H1 (cell line): Measurements from ENCODE around the gene POLR2M. TPM values are rescaled to one million over a fixed set of nuclear protein-coding genes. Genes with fewer than 3 reads are reported as not detected.

Source experiments
- PHF8 ChIP-seq: fragments of 200-600 bp; sonication (generic); conservative IDR thresholded peaks from 2 replicates; pipeline ENCODE4 v1.7.1; 2012; ENCODE audit warnings: low read depth, mild to moderate bottlenecking, inconsistent platforms, low read length, moderate library complexity
- POLR2AphosphoS5 ChIP-seq: IDR thresholded peaks from 2 replicates; pipeline ENCODE4 v1.6.1; 2011; ENCODE audit warnings: low read depth, low read length
- SRF ChIP-seq: IDR thresholded peaks from 2 replicates; pipeline ENCODE4 v1.6.1; 2011; ENCODE audit warnings: mild to moderate bottlenecking, low read depth, low read length, moderate library complexity
- polyA plus RNA-seq, 7 experiments: library from polyadenylated mRNA; depleted of rRNA in 3 of 7; stranded (reverse) in 5 of 7; unstranded in 2 of 7; fragments of >200 nt in 5 of 7; fragments of 200-250 nt in 2 of 7; gene quantifications; 1 replicate in 5 of 7; 2 replicates in 1 of 7; 4 replicates in 1 of 7; pipeline versions ENCODE4 v1.2.1 to v1.2.3, GENCODE V29; 2011 to 2013; ENCODE audit warnings: missing spikeins in 2 of 7, mixed read lengths in 2 of 7
- total RNA-seq: library from RNA; stranded (reverse); fragmentation: NEBNext Ultra II Directional; extraction: Animal tissue kit (Norgen Biotek cat#: 25700); gene quantifications from 2 replicates; pipeline ENCODE4 v1.2.1, GENCODE V29; 2021

The POLR2M gene
- total and polyA plus RNA-seq, 2 of the 8 experiments (the other 6 are each of a cell fraction or from before 2014, with no cell fraction given) = 32.7 to 55.1 TPM

GRCh38 chr15:57752840-57753239, 46.3 kb downstream of the POLR2M start (continued):
- TF ChIP-seq PHF8 = no peak
- no peak for TF ChIP-seq POLR2AphosphoS5
- TF ChIP-seq SRF = no peak
